Measurements from ENCODE around the gene HTR5A. TPM values are rescaled to one million over a fixed set of nuclear protein-coding genes. Genes with fewer than 3 reads are reported as not detected.

Gene HTR5A
- polyA plus RNA-seq, 1 of the 3 experiments (the other 2 are of a cell fraction): not detected

DNA sequence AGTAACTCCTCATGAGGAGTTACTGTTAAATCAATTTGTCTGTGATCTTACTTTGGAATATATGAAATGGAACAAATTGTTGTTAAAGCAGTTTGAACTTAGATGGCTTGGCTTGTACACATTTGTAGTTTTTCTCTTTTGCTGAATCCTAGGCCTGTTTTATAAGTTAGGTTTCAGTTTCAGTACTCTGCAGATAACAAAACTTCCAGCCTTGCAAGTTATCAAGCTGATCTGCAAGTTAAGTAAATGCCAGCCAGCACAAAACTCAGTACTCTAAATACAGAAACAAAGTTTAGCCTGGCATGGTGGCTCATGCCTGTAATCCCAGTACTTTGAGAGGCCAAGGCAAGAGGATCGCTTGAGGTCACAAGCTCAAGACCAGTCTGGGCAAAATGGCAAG, 42.2 kb upstream of the HTR5A start:
- 0 out of 2 replicates have a peak, but pooled peaks cover 3% of the 10 kb centered on the region for H3K9me2 ChIP-seq
- H4K20me1 ChIP-seq (ENCODE audit: insufficient read depth): no peaks in the 10 kb centered on the region
- no peaks in the 10 kb centered on the region for H3K79me2 ChIP-seq (ENCODE audit: insufficient read depth)
- H3K9ac ChIP-seq: no peak overlapping the region
- H3K4me2 ChIP-seq: no peak overlapping the region
- H3K27me3 ChIP-seq (ENCODE audit: insufficient read depth): peaks cover 2% of the 10 kb centered on the region; the same call in 1 of the 2 replicates
- no peak for TF ChIP-seq RFX5 (IDR thresholded peaks at IDR 0.05; ENCODE audit: low read length)
- TF ChIP-seq, protein P1, sequence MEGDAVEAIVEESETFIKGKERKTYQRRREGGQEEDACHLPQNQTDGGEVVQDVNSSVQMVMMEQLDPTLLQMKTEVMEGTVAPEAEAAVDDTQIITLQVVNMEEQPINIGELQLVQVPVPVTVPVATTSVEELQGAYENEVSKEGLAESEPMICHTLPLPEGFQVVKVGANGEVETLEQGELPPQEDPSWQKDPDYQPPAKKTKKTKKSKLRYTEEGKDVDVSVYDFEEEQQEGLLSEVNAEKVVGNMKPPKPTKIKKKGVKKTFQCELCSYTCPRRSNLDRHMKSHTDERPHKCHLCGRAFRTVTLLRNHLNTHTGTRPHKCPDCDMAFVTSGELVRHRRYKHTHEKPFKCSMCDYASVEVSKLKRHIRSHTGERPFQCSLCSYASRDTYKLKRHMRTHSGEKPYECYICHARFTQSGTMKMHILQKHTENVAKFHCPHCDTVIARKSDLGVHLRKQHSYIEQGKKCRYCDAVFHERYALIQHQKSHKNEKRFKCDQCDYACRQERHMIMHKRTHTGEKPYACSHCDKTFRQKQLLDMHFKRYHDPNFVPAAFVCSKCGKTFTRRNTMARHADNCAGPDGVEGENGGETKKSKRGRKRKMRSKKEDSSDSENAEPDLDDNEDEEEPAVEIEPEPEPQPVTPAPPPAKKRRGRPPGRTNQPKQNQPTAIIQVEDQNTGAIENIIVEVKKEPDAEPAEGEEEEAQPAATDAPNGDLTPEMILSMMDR (IDR thresholded peaks at IDR 0.05): no peak
- no peak for TF ChIP-seq YY1 (IDR thresholded peaks at IDR 0.05; ENCODE audit: low read depth)
- no peak for TF ChIP-seq SIN3A (IDR thresholded peaks at IDR 0.05; ENCODE audit: borderline replicate concordance, low read depth, low read length)
- TF ChIP-seq RCOR1 (IDR thresholded peaks at IDR 0.05; ENCODE audit: low read length): no peak
- TF ChIP-seq, protein P2, sequence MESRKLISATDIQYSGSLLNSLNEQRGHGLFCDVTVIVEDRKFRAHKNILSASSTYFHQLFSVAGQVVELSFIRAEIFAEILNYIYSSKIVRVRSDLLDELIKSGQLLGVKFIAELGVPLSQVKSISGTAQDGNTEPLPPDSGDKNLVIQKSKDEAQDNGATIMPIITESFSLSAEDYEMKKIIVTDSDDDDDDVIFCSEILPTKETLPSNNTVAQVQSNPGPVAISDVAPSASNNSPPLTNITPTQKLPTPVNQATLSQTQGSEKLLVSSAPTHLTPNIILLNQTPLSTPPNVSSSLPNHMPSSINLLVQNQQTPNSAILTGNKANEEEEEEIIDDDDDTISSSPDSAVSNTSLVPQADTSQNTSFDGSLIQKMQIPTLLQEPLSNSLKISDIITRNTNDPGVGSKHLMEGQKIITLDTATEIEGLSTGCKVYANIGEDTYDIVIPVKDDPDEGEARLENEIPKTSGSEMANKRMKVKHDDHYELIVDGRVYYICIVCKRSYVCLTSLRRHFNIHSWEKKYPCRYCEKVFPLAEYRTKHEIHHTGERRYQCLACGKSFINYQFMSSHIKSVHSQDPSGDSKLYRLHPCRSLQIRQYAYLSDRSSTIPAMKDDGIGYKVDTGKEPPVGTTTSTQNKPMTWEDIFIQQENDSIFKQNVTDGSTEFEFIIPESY (IDR thresholded peaks at IDR 0.05; ENCODE audit: borderline replicate concordance, low read depth): no peak
- TF ChIP-seq TEAD4 (IDR thresholded peaks at IDR 0.05; ENCODE audit: borderline replicate concordance, insufficient read depth): no peak
- TF ChIP-seq GABPA (IDR thresholded peaks at IDR 0.05; ENCODE audit: low read depth): no peak
- TF ChIP-seq, protein P3, sequence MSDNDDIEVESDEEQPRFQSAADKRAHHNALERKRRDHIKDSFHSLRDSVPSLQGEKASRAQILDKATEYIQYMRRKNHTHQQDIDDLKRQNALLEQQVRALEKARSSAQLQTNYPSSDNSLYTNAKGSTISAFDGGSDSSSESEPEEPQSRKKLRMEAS (IDR thresholded peaks at IDR 0.05; ENCODE audit: low read depth): no peak
- no peak for TF ChIP-seq MXI1 (IDR thresholded peaks at IDR 0.05; ENCODE audit: low read depth, low read length)
- TF ChIP-seq, protein P4, sequence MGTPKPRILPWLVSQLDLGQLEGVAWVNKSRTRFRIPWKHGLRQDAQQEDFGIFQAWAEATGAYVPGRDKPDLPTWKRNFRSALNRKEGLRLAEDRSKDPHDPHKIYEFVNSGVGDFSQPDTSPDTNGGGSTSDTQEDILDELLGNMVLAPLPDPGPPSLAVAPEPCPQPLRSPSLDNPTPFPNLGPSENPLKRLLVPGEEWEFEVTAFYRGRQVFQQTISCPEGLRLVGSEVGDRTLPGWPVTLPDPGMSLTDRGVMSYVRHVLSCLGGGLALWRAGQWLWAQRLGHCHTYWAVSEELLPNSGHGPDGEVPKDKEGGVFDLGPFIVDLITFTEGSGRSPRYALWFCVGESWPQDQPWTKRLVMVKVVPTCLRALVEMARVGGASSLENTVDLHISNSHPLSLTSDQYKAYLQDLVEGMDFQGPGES (IDR thresholded peaks at IDR 0.05; ENCODE audit: low read depth, low read length): no peak
- TF ChIP-seq GATA2 (CRISPR knock-in tag; IDR thresholded peaks at IDR 0.05): no peak
- TF ChIP-seq NFIC (IDR thresholded peaks at IDR 0.05; ENCODE audit: borderline replicate concordance): no peak
- TF ChIP-seq FOSL2 (IDR thresholded peaks at IDR 0.05; ENCODE audit: borderline replicate concordance, low read depth): no peak
- TF ChIP-seq, protein P5, sequence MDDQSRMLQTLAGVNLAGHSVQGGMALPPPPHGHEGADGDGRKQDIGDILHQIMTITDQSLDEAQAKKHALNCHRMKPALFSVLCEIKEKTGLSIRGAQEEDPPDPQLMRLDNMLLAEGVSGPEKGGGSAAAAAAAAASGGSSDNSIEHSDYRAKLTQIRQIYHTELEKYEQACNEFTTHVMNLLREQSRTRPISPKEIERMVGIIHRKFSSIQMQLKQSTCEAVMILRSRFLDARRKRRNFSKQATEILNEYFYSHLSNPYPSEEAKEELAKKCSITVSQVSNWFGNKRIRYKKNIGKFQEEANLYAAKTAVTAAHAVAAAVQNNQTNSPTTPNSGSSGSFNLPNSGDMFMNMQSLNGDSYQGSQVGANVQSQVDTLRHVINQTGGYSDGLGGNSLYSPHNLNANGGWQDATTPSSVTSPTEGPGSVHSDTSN (IDR thresholded peaks at IDR 0.05): no peak
- H3K27ac ChIP-seq (ENCODE audit: low read depth in 2 of 2, low read length in 1 of 2): no peak overlapping the region
- ChIA-PET POLR2A (no interaction called here), CTCF (interaction anchor here (1.0 kb wide), 1 partner anchor 138 kb away, joined by 3 read pairs; no protein-coding TSS in a partner anchor)
- no peaks in the 10 kb centered on the region; the same call in 1 of the 2 replicates for H3K9me3 ChIP-seq
- DNase-seq: no peak
- no peak overlapping the region for H3K4me3 ChIP-seq (ENCODE audit: low read depth in 2 of 2, low read length in 1 of 2)
- no peaks in the 10 kb centered on the region for H3K4me1 ChIP-seq (ENCODE audit: control insufficient read depth in 1 of 2, insufficient read depth in 2 of 2, low read depth in 1 of 2, low read length in 1 of 2)
- no peaks in the 10 kb centered on the region for H3K36me3 ChIP-seq (replicated peaks in 1 of 2; ENCODE audit: control insufficient read depth in 1 of 2, insufficient read depth in 2 of 2, low read length in 1 of 2)
- no peak overlapping the region for H2AFZ ChIP-seq (ENCODE audit: low read depth)
- H3F3A ChIP-seq (replicated peaks; ENCODE audit: insufficient read depth): no peaks in the 10 kb centered on the region
- WGBS (ENCODE audit: low lambda C conversion rate): 0% methylated on average over 1 of the region's 1 CpG

All from SK-N-SH (cell line).